ENCODE results near the gene GART. TPM values are rescaled to one million over a fixed set of nuclear protein-coding genes. Genes with fewer than 3 reads are reported as not detected.

Gene GART
- total RNA-seq, 2 experiments from 2014 or later: 104 to 198 TPM

GRCh38 chr21:33479679-33480480, 62.0 kb downstream of the GART start, which contains the start of gene TMEM50B:
TMEM50B (minus strand) TSS chr21:33479974; CDS start chr21:33468885, 11,089 bp downstream.
- Histone ChIP-seq H3K9me2 (ENCODE audit: insufficient read depth, low read length) (no peaks in the 10 kb centered on the region), H2AFZ (ENCODE audit: low read length) (peak within 1 kb of the TSS; percentile 86), H3K79me2 (ENCODE audit: insufficient read depth, low read depth, low read length) (peaks cover 8% of the 10 kb centered on the region; the same call in 1 of the 2 replicates), H3K9me3 (ENCODE audit: low read length) (no peaks in the 10 kb centered on the region), H4K20me1 (ENCODE audit: insufficient read depth, low read length) (no peaks in the 10 kb centered on the region), H3K36me3 (ENCODE audit: insufficient read depth, low read length) (no peaks in the 10 kb centered on the region), H3K4me2 (ENCODE audit: low read length) (peak within 1 kb of the TSS; percentile 97), H3K4me3 (ENCODE audit: low read depth, low read length, poor library complexity, severe bottlenecking) (peak within 1 kb of the TSS; percentile 88), H3K27ac (ENCODE audit: low read depth, low read length, poor library complexity, severe bottlenecking) (peak within 1 kb of the TSS; percentile 60), H3K4me1 (ENCODE audit: insufficient read depth, low read length, poor library complexity, severe bottlenecking) (peaks cover 14% of the 10 kb centered on the region)
- intact Hi-C loops (cut with micrococcal nuclease; ENCODE audit: unreplicated experiment): loop anchor here (1.0 kb wide), 1 partner anchor 62 kb away; the partner anchor contains the start of gene GART
- peak; percentile 96 for DNase-seq (ENCODE audit: low spot score)
- TF ChIP-seq CTCF (conservative IDR thresholded peaks at IDR 0.05; ENCODE audit: low read length) (peak; percentile 42; the same call in 1 of the 2 replicates), EZH2phosphoT487 (IDR thresholded peaks at IDR 0.05; ENCODE audit: borderline replicate concordance, low read depth, low read length) (no peak)
- ChIA-PET POLR2A (interaction anchor here (0.6 to 4.1 kb wide), 20 partner anchors 11 to 1817 kb away, joined by 3 to 43 read pairs (median 3); partner anchors contain the start of genes DNAJC28, DONSON and SON), CTCF (ENCODE audit: unreplicated experiment) (interaction anchor here (0.7 to 2.0 kb wide), 6 partner anchors 9 to 126 kb away, joined by 3 to 6 read pairs (median 4); partner anchors contain the start of gene DNAJC28)
- no TSS peak for BruUV-seq (replicated peaks)

- intact Hi-C loops (cut with micrococcal nuclease; ENCODE audit: unreplicated experiment): no loop called here
- ChIA-PET POLR2A (interaction anchor here (0.6 to 4.1 kb wide), 13 partner anchors 11 to 1816 kb away, joined by 3 to 43 read pairs (median 3); partner anchors contain the start of genes DNAJC28 and DONSON), CTCF (ENCODE audit: unreplicated experiment) (interaction anchor here (1.2 to 2.0 kb wide), 2 partner anchors 12 to 127 kb away, joined by 5 to 6 read pairs; partner anchors contain the start of gene DNAJC28)
- Histone ChIP-seq H3K4me3 (ENCODE audit: low read depth, low read length, poor library complexity, severe bottlenecking) (peak overlapping the region; percentile 88), H3K79me2 (ENCODE audit: insufficient read depth, low read depth, low read length) (peaks cover 8% of the 10 kb centered on the region; the same call in 1 of the 2 replicates), H3K9me3 (ENCODE audit: low read length) (no peaks in the 10 kb centered on the region), H3K9me2 (ENCODE audit: insufficient read depth, low read length) (no peaks in the 10 kb centered on the region), H3K4me2 (ENCODE audit: low read length) (peak overlapping the region; percentile 97), H3K36me3 (ENCODE audit: insufficient read depth, low read length) (peaks cover under 1% of the 10 kb centered on the region; the same call in 1 of the 2 replicates), H2AFZ (ENCODE audit: low read length) (peak overlapping the region; percentile 43), H3K4me1 (ENCODE audit: insufficient read depth, low read length, poor library complexity, severe bottlenecking) (peaks cover 14% of the 10 kb centered on the region), H3K27ac (ENCODE audit: low read depth, low read length, poor library complexity, severe bottlenecking) (peak overlapping the region; percentile 60), H4K20me1 (ENCODE audit: insufficient read depth, low read length) (no peaks in the 10 kb centered on the region)
- DNase-seq (ENCODE audit: low spot score): peak; percentile 59
- TF ChIP-seq EZH2phosphoT487 (IDR thresholded peaks at IDR 0.05; ENCODE audit: borderline replicate concordance, low read depth, low read length) (no peak), CTCF (conservative IDR thresholded peaks at IDR 0.05; ENCODE audit: low read length) (peak; percentile 53)
- no TSS peak for BruUV-seq (replicated peaks)
These were observed 62.8 kb downstream of the GART start for GRCh38 chr21:33478935-33479678.

Data from OCI-LY7 (cell line).